Glutamatergic neuron (in vitro differentiated cells): ENCODE data around the gene TNN. TPM values are rescaled to one million over a fixed set of nuclear protein-coding genes. Genes with fewer than 3 reads are reported as not detected.

Experiments
- DNase-seq: peaks from one replicate; pipeline ENCODE4 v3.0.0; 2022
- H3K27ac Mint-ChIP-seq: one replicate; pipeline ENCODE4 v1.8.0; 2020; ENCODE audit warnings: mild to moderate bottlenecking, mixed read lengths, inconsistent platforms; ENCODE audit not compliant: unreplicated experiment
- H3K27me3 Mint-ChIP-seq: one replicate; pipeline ENCODE4 v1.8.0; 2020; ENCODE audit warnings: mild to moderate bottlenecking, moderate library complexity, mixed read lengths, inconsistent platforms; ENCODE audit not compliant: unreplicated experiment
- H3K36me3 Mint-ChIP-seq: one replicate; pipeline ENCODE4 v1.8.0; 2020; ENCODE audit warnings: mild to moderate bottlenecking, mixed read lengths, inconsistent platforms; ENCODE audit not compliant: unreplicated experiment
- H3K4me1 Mint-ChIP-seq: one replicate; pipeline ENCODE4 v1.8.0; 2020; ENCODE audit warnings: mild to moderate bottlenecking, low read depth, mixed read lengths, inconsistent platforms; ENCODE audit not compliant: unreplicated experiment
- H3K4me3 Mint-ChIP-seq: one replicate; pipeline ENCODE4 v1.8.0; 2020; ENCODE audit warnings: mild to moderate bottlenecking, mixed read lengths, inconsistent platforms; ENCODE audit not compliant: unreplicated experiment
- H3K9me3 Mint-ChIP-seq: one replicate; pipeline ENCODE4 v1.8.0; 2020; ENCODE audit warnings: mild to moderate bottlenecking, moderate library complexity, mixed read lengths, inconsistent platforms; ENCODE audit not compliant: unreplicated experiment
- CTCF ChIP-seq: fragments of 200-600 bp; sonication (generic); IDR thresholded peaks from one replicate; pipeline ENCODE4 v1.5.0; 2021; ENCODE audit not compliant: partially characterized antibody, unreplicated experiment
- total RNA-seq: library from RNA; stranded (reverse); fragmentation: NEBNext Ultra II Directional; extraction: Animal tissue kit (Norgen Biotek cat#: 25700); gene quantifications from one replicate; pipeline ENCODE4 v1.2.1, GENCODE V29; 2021; ENCODE audit not compliant: unreplicated experiment

Gene TNN
- total RNA-seq, 1 donor from 2014 or later: not detected

DNA sequence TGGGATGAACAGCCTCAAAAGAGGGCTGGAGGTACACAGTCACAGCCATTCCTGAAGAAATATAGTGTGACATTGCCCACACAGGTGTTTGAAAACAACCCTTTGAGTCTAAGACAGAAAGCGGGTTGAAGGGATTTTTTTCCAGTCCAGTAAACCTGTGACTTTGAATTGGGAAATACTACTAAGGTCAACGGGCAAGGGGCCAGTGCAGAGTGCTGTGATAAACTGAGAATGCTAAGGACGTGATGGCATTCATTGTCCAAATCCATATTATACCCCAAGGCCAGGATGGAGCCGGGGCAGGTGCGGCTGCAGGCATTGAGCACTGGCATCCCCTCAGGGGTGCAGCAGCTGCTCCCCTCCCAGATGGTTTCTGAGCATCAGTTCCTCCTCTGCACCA, 88.3 kb downstream of the TNN start:
- no peak for TF ChIP-seq CTCF
- peaks cover 8% of the 10 kb centered on the region for H3K27me3 Mint-ChIP-seq
- DNase-seq: no peak
- no peak overlapping the region for H3K27ac Mint-ChIP-seq
- no peaks in the 10 kb centered on the region for H3K9me3 Mint-ChIP-seq
- H3K4me1 Mint-ChIP-seq: peaks cover 5% of the 10 kb centered on the region
- H3K36me3 Mint-ChIP-seq: no peaks in the 10 kb centered on the region
- no peak overlapping the region for H3K4me3 Mint-ChIP-seq

- no peak overlapping the region for H3K27ac Mint-ChIP-seq
- H3K27me3 Mint-ChIP-seq: peaks cover 6% of the 10 kb centered on the region
- H3K4me1 Mint-ChIP-seq: peaks cover 5% of the 10 kb centered on the region
- no peaks in the 10 kb centered on the region for H3K9me3 Mint-ChIP-seq
- no peak for TF ChIP-seq CTCF
- no peaks in the 10 kb centered on the region for H3K36me3 Mint-ChIP-seq
- H3K4me3 Mint-ChIP-seq: no peak overlapping the region
- DNase-seq: no peak
These were observed 89.6 kb downstream of the TNN start for GRCh38 chr1:175157200-175157599.

GRCh38 chr1:175158170-175158591, 90.5 kb downstream of the TNN start:
- Mint-ChIP-seq H3K4me3 (no peak overlapping the region), H3K27me3 (peaks cover 6% of the 10 kb centered on the region), H3K27ac (no peak overlapping the region), H3K4me1 (peaks cover 5% of the 10 kb centered on the region), H3K9me3 (no peaks in the 10 kb centered on the region), H3K36me3 (no peaks in the 10 kb centered on the region)
- DNase-seq: no peak
- no peak for TF ChIP-seq CTCF

GRCh38 chr1:175162955-175163354, 95.3 kb downstream of the TNN start:
- Mint-ChIP-seq H3K27ac (no peak overlapping the region), H3K27me3 (no peaks in the 10 kb centered on the region), H3K36me3 (no peaks in the 10 kb centered on the region), H3K4me3 (no peak overlapping the region), H3K4me1 (peaks cover 3% of the 10 kb centered on the region), H3K9me3 (peaks cover 3% of the 10 kb centered on the region)
- DNase-seq: no peak
- TF ChIP-seq CTCF: no peak

DNA sequence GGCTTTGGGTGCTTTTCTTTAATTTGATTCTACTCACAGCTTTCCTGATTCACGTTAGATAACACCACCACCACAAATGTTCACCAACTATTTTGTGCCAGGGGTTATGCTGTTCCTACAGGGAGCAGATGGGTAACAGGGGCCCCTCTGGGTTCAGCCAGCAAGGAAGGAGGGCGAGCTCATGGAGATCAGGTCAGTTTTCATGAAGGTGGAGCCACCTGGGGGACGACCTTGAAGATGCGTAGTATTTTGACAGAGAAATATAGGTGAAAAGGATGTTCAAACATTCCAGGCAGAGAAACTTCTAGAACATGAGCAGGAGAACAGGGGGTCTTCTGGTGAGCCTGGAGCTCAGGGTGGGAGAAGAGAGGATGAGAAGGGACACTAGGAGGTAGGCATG, 96.1 kb downstream of the TNN start:
- no peak for DNase-seq
- H3K4me3 Mint-ChIP-seq: no peak overlapping the region
- H3K9me3 Mint-ChIP-seq: peaks cover 3% of the 10 kb centered on the region
- no peaks in the 10 kb centered on the region for H3K4me1 Mint-ChIP-seq
- no peaks in the 10 kb centered on the region for H3K36me3 Mint-ChIP-seq
- no peak for TF ChIP-seq CTCF
- no peaks in the 10 kb centered on the region for H3K27me3 Mint-ChIP-seq
- no peak overlapping the region for H3K27ac Mint-ChIP-seq
